GM12874 (cell line): Measurements from ENCODE around the gene GRID1.

Source experiments
- CTCF ChIP-seq: IDR thresholded peaks from 2 replicates; pipeline ENCODE4 v1.5.1; 2011; ENCODE audit warnings: low read depth, mild to moderate bottlenecking, control low read depth, low read length, moderate library complexity; ENCODE audit not compliant: insufficient read depth

The GRID1 gene

GRCh38 chr10:86122646-86123045 lies 243.9 kb downstream of the GRID1 start:
- TF ChIP-seq CTCF: no peak

GRCh38 chr10:86121200-86121599 lies 245.4 kb downstream of the GRID1 start:
- TF ChIP-seq CTCF: no peak

DNA sequence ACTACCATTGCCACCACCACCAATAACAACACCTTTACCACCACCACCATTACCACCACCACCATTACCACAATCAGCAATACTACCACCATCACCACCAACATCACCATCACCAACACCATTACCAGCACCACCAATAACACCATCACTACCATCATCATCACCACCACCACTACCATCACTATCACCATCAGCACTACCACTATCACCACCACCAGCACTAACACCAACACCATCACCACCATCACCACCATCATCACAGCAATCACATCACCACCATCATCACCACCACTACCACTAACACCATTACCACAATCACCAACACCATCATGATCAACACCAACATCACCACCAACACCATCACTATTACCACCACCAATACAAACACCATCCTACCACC lies 249.5 kb downstream of the GRID1 start:
- no peak for TF ChIP-seq CTCF

- TF ChIP-seq CTCF: no peak
Observed at GRCh38 chr10:86113983-86114382, 252.6 kb downstream of the GRID1 start.

GRCh38 chr10:86113501-86113900 lies 253.1 kb downstream of the GRID1 start:
- no peak for TF ChIP-seq CTCF

DNA sequence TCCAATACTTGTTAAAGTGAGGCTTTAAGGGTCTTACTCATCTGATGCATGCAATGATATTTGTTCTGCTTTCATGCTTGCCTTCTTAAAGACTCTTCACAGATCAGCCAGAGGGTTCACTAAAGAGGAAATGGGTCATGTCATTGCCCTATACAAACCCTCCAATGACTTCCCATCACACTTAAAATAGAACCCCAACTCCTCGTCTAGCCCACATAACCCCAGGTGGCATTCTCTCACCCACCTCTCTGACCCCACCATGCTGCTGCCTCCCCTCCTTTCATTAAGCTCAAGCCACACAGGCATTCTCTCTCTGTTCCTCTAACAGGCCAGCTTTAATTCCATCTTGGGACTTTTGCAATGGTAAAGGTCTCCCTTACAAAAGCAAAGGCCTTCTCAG lies 253.6 kb downstream of the GRID1 start:
- TF ChIP-seq CTCF: no peak

DNA sequence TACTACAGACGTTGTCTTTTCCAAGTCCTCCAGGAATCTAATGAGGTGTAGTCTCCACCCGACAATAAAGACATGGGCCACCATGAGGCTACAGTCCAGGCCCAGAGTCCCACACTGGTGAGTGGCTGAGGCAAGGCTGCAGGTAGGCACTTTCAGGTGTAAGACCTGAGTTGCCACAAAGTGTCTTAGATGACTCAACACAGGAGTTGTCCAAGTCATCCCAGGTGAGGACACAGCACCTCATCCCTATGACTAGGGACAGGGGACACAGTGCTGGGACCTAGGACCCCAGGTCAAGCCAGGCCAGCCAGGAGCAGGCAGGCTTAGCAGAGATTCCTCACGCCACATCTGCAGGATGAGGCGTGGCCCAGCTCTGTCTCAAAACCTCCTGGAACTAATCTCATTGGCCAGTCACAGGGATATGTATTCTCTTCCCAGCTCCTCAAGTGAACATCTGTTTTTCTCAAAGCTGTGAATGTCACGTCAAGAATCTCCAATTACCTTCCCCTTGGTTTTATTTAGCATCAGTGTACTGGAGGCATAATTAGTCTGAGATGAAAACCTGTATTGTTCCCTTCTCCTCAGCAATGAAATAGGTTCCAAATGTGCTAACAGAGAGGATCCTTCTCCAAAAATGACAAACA lies 254.6 kb downstream of the GRID1 start:
- TF ChIP-seq CTCF: no peak

DNA sequence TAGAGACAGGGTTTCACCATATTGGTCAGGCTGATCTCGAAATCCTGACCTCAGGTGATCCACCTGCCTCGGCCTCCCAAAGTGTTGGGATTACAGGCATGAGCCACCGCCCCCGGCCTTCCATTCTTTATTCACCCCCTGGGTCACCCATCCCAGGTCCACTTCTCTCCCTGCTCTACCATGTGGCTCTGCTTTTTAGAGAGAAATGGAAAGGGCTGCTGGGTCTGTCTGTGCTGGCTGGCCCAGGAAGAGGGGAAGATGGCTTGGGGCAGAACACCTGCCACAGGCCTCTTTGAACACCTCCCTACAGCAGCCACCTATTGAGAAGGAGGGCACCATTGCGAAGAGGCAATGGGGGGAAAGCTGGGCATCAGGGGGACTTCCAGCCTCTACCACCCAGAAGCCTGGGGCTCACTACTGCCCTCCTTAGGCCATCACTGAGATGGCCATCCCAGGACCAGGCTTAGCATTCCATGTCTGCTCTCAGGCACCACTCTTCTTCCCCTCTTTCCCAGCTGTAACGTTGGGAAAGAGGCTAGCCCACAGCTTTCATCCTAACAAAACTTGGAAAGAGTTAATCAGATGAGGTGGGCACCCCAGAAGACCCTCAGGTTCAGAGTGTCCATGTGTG lies 256.3 kb downstream of the GRID1 start:
- TF ChIP-seq CTCF: peak; percentile 68
